IPS DF 6.9 (cell line): Measurements from ENCODE around the gene GRIK4.
"Not testable (repeated sequence)": the region's sequence is repeated elsewhere in the genome, so short reads cannot be mapped to it uniquely, and the experiment has no call there.

ENCODE experiments used
- DNase-seq: peaks from one replicate; pipeline ENCODE4 v3.0.0-alpha.2; 2013; ENCODE audit warnings: low read depth, low spot score
- H3K27ac ChIP-seq: one replicate; pipeline ENCODE4 v1.5.1; 2013; ENCODE audit warnings: low read length, control low read depth
- H3K27me3 ChIP-seq: 2 replicates; pipeline ENCODE4 v1.6.1; 2013; ENCODE audit warnings: mild to moderate bottlenecking, low read length; ENCODE audit not compliant: control insufficient read depth, insufficient read depth
- H3K36me3 ChIP-seq: 2 replicates; pipeline ENCODE4 v1.6.1; 2013; ENCODE audit warnings: low read length; ENCODE audit not compliant: control insufficient read depth, insufficient read depth
- H3K4me1 ChIP-seq: 2 replicates; pipeline ENCODE4 v1.6.1; 2013; ENCODE audit warnings: low read length; ENCODE audit not compliant: control insufficient read depth, insufficient read depth
- H3K4me3 ChIP-seq: 2 replicates; pipeline ENCODE4 v1.5.1; 2013; ENCODE audit warnings: mild to moderate bottlenecking, low read length
- H3K9me3 ChIP-seq: 2 replicates; pipeline ENCODE4 v1.6.1; 2013; ENCODE audit warnings: low read length, inconsistent platforms; ENCODE audit not compliant: control insufficient read depth, insufficient read depth
- WGBS: extraction: QIAGEN DNeasy Blood & Tissue Kit; methylation state at CpG from one replicate; pipeline ENCODE4 v1.1.7; 2013; ENCODE audit warnings: mixed read lengths, missing lambda C conversion rate; ENCODE audit not compliant: insufficient read length, insufficient coverage; 5-methylcytosine and 5-hydroxymethylcytosine counted together

GRIK4 gene

GRCh38 chr11:120751550-120751949, 240.0 kb downstream of the GRIK4 start:
- Histone ChIP-seq H3K27ac (no peak overlapping the region), H3K4me1 (peaks cover 2% of the 10 kb centered on the region; the same call in 1 of the 2 replicates), H3K9me3 (no peaks in the 10 kb centered on the region), H3K4me3 (no peak overlapping the region), H3K36me3 (no peaks in the 10 kb centered on the region), H3K27me3 (no peaks in the 10 kb centered on the region)
- DNase-seq: no peak
- WGBS: no CpG with 5 or more reads among the region's 9 CpGs

- Histone ChIP-seq H3K4me3 (no peak overlapping the region), H3K4me1 (peaks cover 2% of the 10 kb centered on the region; the same call in 1 of the 2 replicates), H3K27ac (no peak overlapping the region), H3K9me3 (no peaks in the 10 kb centered on the region), H3K36me3 (no peaks in the 10 kb centered on the region), H3K27me3 (no peaks in the 10 kb centered on the region)
- DNase-seq: no peak
- no CpG with 5 or more reads among the region's 7 CpGs for WGBS
Measured at GRCh38 chr11:120752668-120753067, 241.1 kb downstream of the GRIK4 start.

GRCh38 chr11:120756931-120757330, 245.4 kb downstream of the GRIK4 start:
- no peaks in the 10 kb centered on the region for H3K9me3 ChIP-seq
- H3K27me3 ChIP-seq: no peaks in the 10 kb centered on the region
- no peak overlapping the region for H3K27ac ChIP-seq
- no CpG with 5 or more reads among the region's 3 CpGs for WGBS
- no peak overlapping the region for H3K4me3 ChIP-seq
- H3K4me1 ChIP-seq: peaks cover 2% of the 10 kb centered on the region
- H3K36me3 ChIP-seq: no peaks in the 10 kb centered on the region
- no peak for DNase-seq

GRCh38 chr11:120759046-120759445, 247.5 kb downstream of the GRIK4 start:
- H3K9me3 ChIP-seq: no peaks in the 10 kb centered on the region
- no peaks in the 10 kb centered on the region for H3K27me3 ChIP-seq
- no peaks in the 10 kb centered on the region for H3K36me3 ChIP-seq
- no CpG with 5 or more reads among the region's 2 CpGs for WGBS
- no peak for DNase-seq
- peaks cover 2% of the 10 kb centered on the region for H3K4me1 ChIP-seq
- H3K4me3 ChIP-seq: no peak overlapping the region
- no peak overlapping the region for H3K27ac ChIP-seq

- H3K27ac ChIP-seq, DNase-seq, H3K27me3 ChIP-seq, H3K4me1 ChIP-seq, H3K9me3 ChIP-seq, H3K4me3 ChIP-seq, H3K36me3 ChIP-seq: not testable (repeated sequence)
- WGBS: no CpG with 5 or more reads among the region's 2 CpGs
Measured at GRCh38 chr11:120765710-120766109, 254.2 kb downstream of the GRIK4 start.

- H3K4me3 ChIP-seq: no peak overlapping the region
- no peak for DNase-seq
- H3K27me3 ChIP-seq: no peaks in the 10 kb centered on the region
- H3K9me3 ChIP-seq: no peaks in the 10 kb centered on the region
- H3K36me3 ChIP-seq: no peaks in the 10 kb centered on the region
- H3K4me1 ChIP-seq: peaks cover 1% of the 10 kb centered on the region; the same call in 1 of the 2 replicates
- no peak overlapping the region for H3K27ac ChIP-seq
- no CpG with 5 or more reads among the region's 7 CpGs for WGBS
Measured at GRCh38 chr11:120766318-120766717, 254.8 kb downstream of the GRIK4 start.

- Histone ChIP-seq H3K27me3 (no peaks in the 10 kb centered on the region), H3K27ac (no peak overlapping the region), H3K9me3 (no peaks in the 10 kb centered on the region), H3K36me3 (no peaks in the 10 kb centered on the region), H3K4me1 (peaks cover 1% of the 10 kb centered on the region; the same call in 1 of the 2 replicates), H3K4me3 (no peak overlapping the region)
- no CpG with 5 or more reads among the region's 2 CpGs for WGBS
- DNase-seq: no peak
Measured at GRCh38 chr11:120768949-120769348, 257.4 kb downstream of the GRIK4 start.

- Histone ChIP-seq H3K9me3 (no peaks in the 10 kb centered on the region), H3K27me3 (no peaks in the 10 kb centered on the region), H3K36me3 (no peaks in the 10 kb centered on the region), H3K4me1 (peaks cover 1% of the 10 kb centered on the region; the same call in 1 of the 2 replicates), H3K4me3 (no peak overlapping the region), H3K27ac (no peak overlapping the region)
- no peak for DNase-seq
- WGBS: no CpG with 5 or more reads among the region's 1 CpG
Measured at GRCh38 chr11:120769906-120770305, 258.4 kb downstream of the GRIK4 start.

GRCh38 chr11:120771551-120772060, 260.1 kb downstream of the GRIK4 start:
- peak; percentile 31 for DNase-seq
- H3K27ac ChIP-seq: no peak overlapping the region
- H3K36me3 ChIP-seq: no peaks in the 10 kb centered on the region
- no peaks in the 10 kb centered on the region for H3K9me3 ChIP-seq
- no peak overlapping the region for H3K4me3 ChIP-seq
- peaks cover 6% of the 10 kb centered on the region; the same call in 1 of the 2 replicates for H3K4me1 ChIP-seq
- no peaks in the 10 kb centered on the region for H3K27me3 ChIP-seq

- no peak overlapping the region for H3K4me3 ChIP-seq
- H3K36me3 ChIP-seq: no peaks in the 10 kb centered on the region
- WGBS: no CpG with 5 or more reads among the region's 5 CpGs
- no peak overlapping the region for H3K27ac ChIP-seq
- no peaks in the 10 kb centered on the region for H3K9me3 ChIP-seq
- H3K27me3 ChIP-seq: no peaks in the 10 kb centered on the region
- H3K4me1 ChIP-seq: peaks cover 10% of the 10 kb centered on the region
- DNase-seq: no peak
Measured at GRCh38 chr11:120773501-120774031, 262.0 kb downstream of the GRIK4 start.
